Muscle layer of colon (tissue), 2 donors: ENCODE results near the gene PRDM16.

Experiments
- H3K27ac ChIP-seq: one replicate; pipeline ENCODE4 v1.7.0; 2013; ENCODE audit warnings: low read depth, mild to moderate bottlenecking, low read length, moderate library complexity
- H3K27me3 ChIP-seq, 2 donors: one replicate each; pipeline ENCODE4 v1.7.0; 2013; ENCODE audit warnings: low read length in 2 of 2, mild to moderate bottlenecking in 2 of 2; ENCODE audit not compliant: insufficient read depth in 2 of 2, control insufficient read depth in 1 of 2
- H3K36me3 ChIP-seq: one replicate; pipeline ENCODE4 v1.7.0; 2013; ENCODE audit warnings: mild to moderate bottlenecking, low read length; ENCODE audit not compliant: insufficient read depth
- H3K4me1 ChIP-seq: one replicate; pipeline ENCODE4 v1.7.0; 2013; ENCODE audit warnings: mild to moderate bottlenecking, low read length; ENCODE audit not compliant: insufficient read depth
- H3K4me3 ChIP-seq, 2 donors: one replicate each; pipeline ENCODE4 v1.7.0; 2013; ENCODE audit warnings: low read length in 2 of 2, low read depth in 1 of 2, mild to moderate bottlenecking in 1 of 2, moderate library complexity in 1 of 2
- H3K9ac ChIP-seq: one replicate; pipeline ENCODE4 v1.7.0; 2013; ENCODE audit warnings: low read length
- H3K9me3 ChIP-seq: one replicate; pipeline ENCODE4 v1.7.0; 2013; ENCODE audit warnings: mild to moderate bottlenecking, low read length
- donor health status: abdominal sarcoma.
- donor health status: Adenocarcinoma of cecum.

PRDM16 gene

DNA sequence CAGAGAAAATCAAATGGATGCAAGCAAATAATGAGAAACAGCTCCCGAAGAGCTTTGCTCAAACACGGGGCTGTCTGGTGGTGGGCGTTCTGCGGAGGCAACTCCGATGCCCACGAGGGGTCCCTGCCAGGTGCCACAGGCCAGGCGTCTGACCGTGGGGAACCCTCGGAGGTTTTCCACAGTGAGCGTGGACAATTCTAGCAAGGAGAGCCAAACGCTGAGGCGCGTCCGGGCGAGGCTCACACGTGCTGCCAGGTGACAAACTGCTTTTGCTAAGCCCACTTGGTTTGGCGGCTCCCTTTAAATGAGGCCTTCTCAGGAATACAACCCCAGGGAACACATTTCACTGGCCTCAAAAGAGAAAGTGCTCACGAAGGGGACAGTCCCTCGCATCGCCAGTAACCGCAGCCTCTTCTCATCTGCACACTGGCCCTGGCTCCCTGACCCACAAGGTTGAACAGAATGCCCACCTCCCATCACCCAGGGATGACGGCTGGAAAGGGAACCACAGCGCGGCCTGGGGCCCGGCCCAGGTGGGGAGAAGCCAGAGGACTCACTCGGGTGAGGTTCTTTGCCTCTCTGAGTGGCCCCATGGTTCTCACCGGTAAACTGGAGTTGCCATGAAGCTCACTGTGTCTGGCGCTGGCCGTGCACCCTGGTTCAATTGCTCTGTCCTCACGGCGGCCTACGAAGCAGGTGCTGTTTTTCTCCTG lies 97.4 kb downstream of the PRDM16 start:
- H3K4me1 ChIP-seq, result peaks cover 18% of the 10 kb centered on the region
- H3K9me3 ChIP-seq, result no peaks in the 10 kb centered on the region
- H3K9ac ChIP-seq, result no peak overlapping the region
- H3K27me3 ChIP-seq, result peaks cover 0 to 10% of the 10 kb centered on the region in 2 donors
- H3K27ac ChIP-seq, result no peak overlapping the region
- H3K4me3 ChIP-seq, result no peak overlapping the region
- H3K36me3 ChIP-seq, result no peaks in the 10 kb centered on the region

DNA sequence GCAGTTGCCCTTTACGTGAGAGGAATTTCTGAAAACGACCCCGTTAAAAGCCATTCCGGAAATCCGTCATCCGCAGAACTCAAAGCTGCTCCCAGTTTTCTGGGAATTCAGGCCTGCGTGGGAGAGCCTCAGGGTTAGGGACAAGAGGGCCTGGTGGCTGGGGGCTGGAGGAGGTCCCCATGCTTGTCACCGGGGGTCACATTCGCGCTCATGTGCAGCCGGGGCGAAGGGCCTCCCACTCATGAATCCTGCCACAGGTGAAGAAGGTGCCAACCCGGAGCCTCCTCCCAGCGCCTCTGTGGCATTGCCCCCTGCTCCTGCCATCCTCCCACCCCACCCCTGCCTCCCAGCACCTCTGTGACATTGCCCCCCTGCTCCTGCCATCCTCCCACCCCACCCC lies 98.3 kb downstream of the PRDM16 start:
- peaks cover 0 to 6% of the 10 kb centered on the region in 2 donors for H3K27me3 ChIP-seq
- no peak overlapping the region for H3K9ac ChIP-seq
- H3K27ac ChIP-seq, result no peak overlapping the region
- H3K9me3 ChIP-seq, result no peaks in the 10 kb centered on the region
- no peaks in the 10 kb centered on the region for H3K36me3 ChIP-seq
- no peak overlapping the region for H3K4me3 ChIP-seq
- H3K4me1 ChIP-seq, result peaks cover 26% of the 10 kb centered on the region

DNA sequence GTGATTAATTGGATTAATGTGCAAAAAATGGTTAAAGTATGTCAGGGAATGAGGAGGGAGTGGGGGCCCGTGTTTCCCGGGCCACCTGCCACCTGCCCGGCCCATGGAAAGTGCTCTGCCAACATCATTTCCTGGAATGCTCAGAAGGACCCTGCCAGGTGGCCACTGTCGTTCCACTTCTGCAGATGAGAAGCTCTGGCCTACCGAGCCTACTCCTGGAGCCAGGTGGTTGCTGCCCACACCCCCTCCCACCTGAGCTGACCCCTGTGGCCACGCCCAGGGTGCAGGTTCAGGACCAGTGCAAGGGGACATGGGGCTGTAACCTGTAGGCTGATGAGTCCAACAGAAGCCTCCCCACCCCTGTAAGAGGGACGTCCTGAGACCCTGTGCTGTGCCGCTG lies 99.7 kb downstream of the PRDM16 start:
- Histone ChIP-seq H3K27me3 (no peaks in the 10 kb centered on the region), H3K9me3 (no peaks in the 10 kb centered on the region), H3K36me3 (no peaks in the 10 kb centered on the region), H3K9ac (no peak overlapping the region), H3K27ac (no peak overlapping the region), H3K4me1 (peaks cover 26% of the 10 kb centered on the region), H3K4me3 (no peak overlapping the region)

DNA sequence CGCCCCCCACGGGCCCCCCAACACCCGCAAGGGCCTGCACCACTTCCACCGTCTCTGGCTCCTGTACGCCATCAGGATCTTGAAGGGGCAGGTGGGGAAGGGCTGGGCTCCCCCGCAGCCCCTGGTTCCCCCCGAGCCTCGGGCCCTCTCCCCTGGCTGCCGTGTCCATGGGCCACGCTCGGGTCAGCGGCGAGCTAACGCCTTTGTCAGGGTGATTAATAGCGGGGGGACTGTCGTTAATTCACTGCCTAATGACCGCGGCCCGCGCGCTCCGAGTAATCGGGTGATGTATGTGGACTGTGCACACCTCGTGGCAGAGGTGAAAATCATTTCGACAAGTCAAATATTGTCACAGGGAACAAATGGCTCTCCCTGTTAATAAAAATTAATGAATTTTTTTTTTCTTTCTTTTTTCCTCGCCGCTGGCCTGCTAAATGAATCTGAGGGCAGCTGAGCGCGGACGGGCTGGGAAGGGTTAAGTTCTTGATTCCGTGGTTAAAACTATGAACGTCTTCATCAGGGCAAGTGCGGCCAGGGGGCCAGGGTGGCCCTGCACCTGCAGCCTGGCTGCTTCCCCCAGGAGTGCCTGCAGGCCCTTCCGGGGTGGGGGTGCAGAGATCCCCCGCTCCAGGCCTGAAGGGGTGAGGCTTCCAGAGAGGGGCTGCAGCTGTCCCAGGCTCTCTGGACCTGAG lies 100.8 kb downstream of the PRDM16 start:
- Histone ChIP-seq H3K9ac (peak overlapping the region; percentile 44), H3K4me1 (peaks cover 26% of the 10 kb centered on the region), H3K4me3 (peak overlapping the region in 1 of 2 donors; percentile 70), H3K9me3 (no peaks in the 10 kb centered on the region), H3K36me3 (no peaks in the 10 kb centered on the region), H3K27ac (peak overlapping the region; percentile 57), H3K27me3 (no peaks in the 10 kb centered on the region)

DNA sequence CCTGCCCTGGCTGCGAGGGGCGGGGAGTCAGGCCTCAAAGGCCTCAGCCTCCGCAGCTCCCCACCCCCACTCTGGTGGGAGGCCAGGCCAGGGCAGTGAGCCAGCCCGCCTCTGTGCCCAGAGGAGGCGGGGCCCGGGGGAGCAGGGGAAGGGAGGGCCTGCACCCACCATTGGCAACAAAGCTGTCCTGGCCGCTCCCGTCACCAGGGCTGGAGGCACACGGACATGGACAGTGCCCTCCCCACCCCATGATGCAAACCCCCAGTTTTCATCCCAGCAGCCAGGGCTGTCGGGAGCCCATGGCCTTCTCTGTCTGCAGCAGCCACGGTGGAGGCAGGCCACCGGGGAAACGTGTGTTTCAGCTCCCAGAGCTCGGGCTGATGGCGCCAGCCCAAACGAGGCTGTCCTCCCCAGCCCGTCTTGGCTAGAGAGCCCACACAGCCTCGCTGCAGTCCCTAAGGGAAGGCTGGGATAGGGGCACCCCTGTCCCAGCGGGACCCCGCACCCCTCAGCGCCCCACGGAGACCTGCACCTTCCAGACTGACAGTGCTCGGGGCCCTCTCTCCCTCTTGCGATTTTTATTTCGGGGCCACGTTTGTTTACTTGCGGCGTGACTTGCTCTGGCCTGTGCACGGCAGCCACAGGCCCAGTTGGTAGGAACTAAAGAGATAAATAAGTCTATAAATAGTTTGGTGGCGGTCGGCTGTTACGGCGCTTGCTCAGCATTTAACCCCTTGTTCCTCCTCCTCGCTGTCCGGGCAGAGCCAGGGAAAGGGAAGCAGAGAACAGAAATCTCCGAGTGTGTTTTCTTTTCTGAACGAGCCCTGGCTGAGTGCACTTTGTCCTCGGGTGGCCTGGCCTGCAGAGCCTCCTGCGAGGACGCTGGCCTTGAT lies 101.8 kb downstream of the PRDM16 start:
- Histone ChIP-seq H3K4me3 (peak overlapping the region; percentile 24 to 70), H3K27ac (peak overlapping the region; percentile 70), H3K27me3 (no peaks in the 10 kb centered on the region), H3K36me3 (no peaks in the 10 kb centered on the region), H3K4me1 (peaks cover 32% of the 10 kb centered on the region), H3K9ac (peak overlapping the region; percentile 44), H3K9me3 (no peaks in the 10 kb centered on the region)

GRCh38 chr1:3171761-3172160 lies 102.8 kb downstream of the PRDM16 start:
- Histone ChIP-seq H3K9ac (no peak overlapping the region), H3K4me1 (peaks cover 32% of the 10 kb centered on the region), H3K9me3 (no peaks in the 10 kb centered on the region), H3K4me3 (no peak overlapping the region), H3K27ac (peak overlapping the region; percentile 70), H3K27me3 (no peaks in the 10 kb centered on the region), H3K36me3 (no peaks in the 10 kb centered on the region)

- Histone ChIP-seq H3K36me3 (no peaks in the 10 kb centered on the region), H3K9me3 (no peaks in the 10 kb centered on the region), H3K27me3 (no peaks in the 10 kb centered on the region), H3K4me3 (no peak overlapping the region), H3K4me1 (peaks cover 32% of the 10 kb centered on the region), H3K27ac (no peak overlapping the region), H3K9ac (no peak overlapping the region)
Observed at GRCh38 chr1:3172431-3173380, 103.7 kb downstream of the PRDM16 start.

DNA sequence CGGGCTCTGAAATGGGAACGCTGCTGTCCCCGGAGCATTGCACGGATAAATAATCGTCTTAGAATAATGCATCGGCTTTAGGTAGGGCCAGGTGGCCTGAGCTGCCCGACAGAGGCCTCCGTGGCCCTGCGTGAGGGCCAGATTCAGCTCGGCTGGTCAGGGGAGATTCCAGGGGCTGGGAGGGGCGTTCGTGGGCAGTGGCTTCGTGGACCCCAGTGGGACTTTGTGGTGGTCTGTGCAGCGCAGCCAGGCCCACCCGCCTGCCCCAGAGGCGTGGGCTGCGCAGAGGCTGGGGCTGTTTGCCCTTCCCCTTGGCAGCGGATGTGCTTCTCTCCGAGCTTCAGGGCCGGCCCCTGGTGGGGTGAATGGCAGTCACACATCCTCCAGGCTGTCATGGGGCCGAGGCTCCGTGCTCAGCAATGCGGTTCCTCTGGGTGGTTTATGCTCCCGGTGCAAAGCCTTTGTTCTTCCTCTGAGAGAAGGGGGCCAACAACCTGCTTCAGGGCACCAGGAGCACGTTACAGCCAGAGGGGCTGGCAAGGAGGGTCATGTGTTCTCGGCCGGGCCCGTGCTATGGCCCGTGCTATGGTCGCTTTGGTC lies 104.5 kb downstream of the PRDM16 start:
- Histone ChIP-seq H3K36me3 (no peaks in the 10 kb centered on the region), H3K9ac (no peak overlapping the region), H3K9me3 (no peaks in the 10 kb centered on the region), H3K27me3 (no peaks in the 10 kb centered on the region), H3K4me1 (peaks cover 32% of the 10 kb centered on the region), H3K27ac (no peak overlapping the region), H3K4me3 (no peak overlapping the region)

- Histone ChIP-seq H3K27ac (no peak overlapping the region), H3K9me3 (no peaks in the 10 kb centered on the region), H3K9ac (no peak overlapping the region), H3K27me3 (no peaks in the 10 kb centered on the region), H3K36me3 (no peaks in the 10 kb centered on the region), H3K4me3 (no peak overlapping the region), H3K4me1 (peaks cover 31% of the 10 kb centered on the region)
Observed at GRCh38 chr1:3174487-3175247, 105.7 kb downstream of the PRDM16 start.

GRCh38 chr1:3175486-3175885 lies 106.5 kb downstream of the PRDM16 start:
- Histone ChIP-seq H3K27me3 (no peaks in the 10 kb centered on the region), H3K36me3 (no peaks in the 10 kb centered on the region), H3K4me1 (peaks cover 23% of the 10 kb centered on the region), H3K4me3 (no peak overlapping the region), H3K27ac (no peak overlapping the region), H3K9me3 (no peaks in the 10 kb centered on the region), H3K9ac (no peak overlapping the region)
